Measurements from ENCODE around the gene TFAP2A. TPM values are rescaled to one million over a fixed set of nuclear protein-coding genes. Genes with fewer than 3 reads are reported as not detected.

TFAP2A gene
- total RNA-seq, 1 experiment from 2014 or later, result 10.6 TPM

Other genes with a start within 250 kb of the TFAP2A start
- gene GCNT2, start 106.3 kb upstream of the TFAP2A start, total RNA-seq (2014; rRNA removed; shearing (Covaris generic)), result 0.14 and 0.28 TPM in 2 replicates

Data from SJCRH30 (cell line).